Renal cortex interstitium (tissue), 11 donors: ENCODE measurements around the gene RGL1. TPM values are rescaled to one million over a fixed set of nuclear protein-coding genes. Genes with fewer than 3 reads are reported as not detected.
A peak's percentile ranks its signal among the peaks of the same experiment; 100 is the strongest.

Source experiments
- DNase-seq, 11 donors: peaks; one replicate each; pipeline ENCODE4 v3.0.0-alpha.2; 2013; ENCODE audit warnings: low read depth in 9 of 11, low spot score in 4 of 11; ENCODE audit errors: extremely low read depth in 1 of 11
- polyA plus RNA-seq, 3 donors: library from polyadenylated mRNA; unstranded; fragments of 120-200 nt; gene quantifications; one replicate each; pipeline ENCODE4 v1.2.1, GENCODE V29; 2013; ENCODE audit not compliant: insufficient read length in 3 of 3

Gene RGL1
- polyA plus RNA-seq, 3 donors: 50.1 to 56.2 (median 52.3) TPM

- DNase-seq: no peak
Measured at GRCh38 chr1:183894290-183894565, 89.3 kb downstream of the RGL1 start.

- no peak for DNase-seq
Measured at GRCh38 chr1:183896466-183897048, 91.6 kb downstream of the RGL1 start.

GRCh38 chr1:183898001-183898396 lies 93.1 kb downstream of the RGL1 start:
- no peak for DNase-seq

- DNase-seq: no peak
Measured at GRCh38 chr1:183898610-183899009, 93.7 kb downstream of the RGL1 start.

- DNase-seq: no peak
Measured at GRCh38 chr1:183901748-183902330, 96.9 kb downstream of the RGL1 start.

- no peak for DNase-seq
Measured at GRCh38 chr1:183903101-183903500, 98.2 kb downstream of the RGL1 start.

- no peak for DNase-seq
Measured at GRCh38 chr1:183905508-183906113, 100.7 kb downstream of the RGL1 start.

- no peak for DNase-seq
Measured at GRCh38 chr1:183907070-183907469, 102.2 kb downstream of the RGL1 start.

GRCh38 chr1:183908079-183908478 lies 103.2 kb downstream of the RGL1 start:
- no peak for DNase-seq

- no peak for DNase-seq
Measured at GRCh38 chr1:183909672-183910071, 104.8 kb downstream of the RGL1 start.

GRCh38 chr1:183910845-183911244 lies 105.9 kb downstream of the RGL1 start:
- DNase-seq: no peak

- no peak for DNase-seq
Measured at GRCh38 chr1:183911285-183911684, 106.4 kb downstream of the RGL1 start.

- no peak for DNase-seq
Measured at GRCh38 chr1:183912265-183912886, 107.5 kb downstream of the RGL1 start.

GRCh38 chr1:183913567-183913993 lies 108.7 kb downstream of the RGL1 start:
- DNase-seq: no peak

- DNase-seq: no peak
Measured at GRCh38 chr1:183914276-183914675, 109.4 kb downstream of the RGL1 start.

- no peak for DNase-seq
Measured at GRCh38 chr1:183914891-183915290, 110.0 kb downstream of the RGL1 start.

GRCh38 chr1:183915625-183916510 lies 110.9 kb downstream of the RGL1 start:
- DNase-seq: peak; percentile 57 to 89 (median 74)

GRCh38 chr1:183916574-183916973 lies 111.7 kb downstream of the RGL1 start:
- DNase-seq: no peak

GRCh38 chr1:183918589-183918988 lies 113.7 kb downstream of the RGL1 start:
- no peak for DNase-seq

- no peak for DNase-seq
Measured at GRCh38 chr1:183920651-183921050, 115.7 kb downstream of the RGL1 start.
